OCI-LY7 (cell line): Measurements from ENCODE around the gene SLC43A2. TPM values are rescaled to one million over a fixed set of nuclear protein-coding genes. Genes with fewer than 3 reads are reported as not detected.

ENCODE experiments used
- BruUV-seq: library from RNA; stranded (reverse); fragments of 400-500 nt; replicated peaks from 2 replicates; lab custom pipeline; 2021; lab: Mats Ljungman, UMichigan
- CTCF ChIA-PET: fragments of 300-600 bp; sonication (Branson Sonifier 250); formaldehyde crosslinking; loops from one replicate; lab custom pipeline; 2022; ENCODE audit warnings: antibody characterized with exemption; ENCODE audit not compliant: unreplicated experiment; lab: Charles Lee
- POLR2A ChIA-PET: fragments of 300-600 bp; sonication (Branson Sonifier 250); formaldehyde crosslinking; loops from one replicate; lab custom pipeline; 2022; ENCODE audit warnings: antibody characterized with exemption; lab: Charles Lee
- DNase-seq: peaks from one replicate; pipeline ENCODE4 v3.0.0-alpha.2; 2015; ENCODE audit warnings: low spot score
- H2AFZ ChIP-seq: fragments of 200-600 bp; sonication (generic), shearing (Covaris generic); 2 replicates; pipeline ENCODE4 v1.6.1; 2014; ENCODE audit warnings: mild to moderate bottlenecking, antibody characterized with exemption, low read length, moderate library complexity
- H3K27ac ChIP-seq: fragments of 200-600 bp; sonication (generic); 2 replicates; pipeline ENCODE4 v1.5.1; 2014; ENCODE audit warnings: mixed run types, low read depth, mild to moderate bottlenecking, moderate library complexity, low read length, inconsistent platforms; ENCODE audit not compliant: poor library complexity, severe bottlenecking
- H3K36me3 ChIP-seq: fragments of 200-600 bp; sonication (generic); 2 replicates; pipeline ENCODE4 v1.6.1; 2014; ENCODE audit warnings: mild to moderate bottlenecking, antibody characterized with exemption, low read length, moderate library complexity, mixed read lengths; ENCODE audit not compliant: insufficient read depth
- H3K4me1 ChIP-seq: fragments of 200-600 bp; sonication (generic); 2 replicates; pipeline ENCODE4 v1.5.1; 2014; ENCODE audit warnings: mild to moderate bottlenecking, low read length; ENCODE audit not compliant: insufficient read depth, poor library complexity, severe bottlenecking
- H3K4me2 ChIP-seq: fragments of 200-600 bp; sonication (generic); 2 replicates; pipeline ENCODE4 v1.6.1; 2014; ENCODE audit warnings: mild to moderate bottlenecking, low read length
- H3K4me3 ChIP-seq: fragments of 200-600 bp; sonication (generic); 2 replicates; pipeline ENCODE4 v1.5.1; 2014; ENCODE audit warnings: mild to moderate bottlenecking, low read depth, low read length; ENCODE audit not compliant: poor library complexity, severe bottlenecking
- H3K79me2 ChIP-seq: fragments of 200-600 bp; sonication (generic); 2 replicates; pipeline ENCODE4 v1.6.1; 2016; ENCODE audit warnings: low read depth, mild to moderate bottlenecking, low read length, moderate library complexity, mixed read lengths; ENCODE audit not compliant: insufficient read depth
- H3K9me2 ChIP-seq: fragments of 200-600 bp; sonication (generic); 2 replicates; pipeline ENCODE4 v1.6.1; 2016; ENCODE audit warnings: mild to moderate bottlenecking, low read length, mixed read lengths; ENCODE audit not compliant: insufficient read depth
- H3K9me3 ChIP-seq: fragments of 200-600 bp; sonication (generic); 2 replicates; pipeline ENCODE4 v1.6.1; 2014; ENCODE audit warnings: mild to moderate bottlenecking, mixed run types, low read length, mixed read lengths
- H4K20me1 ChIP-seq: fragments of 200-600 bp; sonication (generic); 2 replicates; pipeline ENCODE4 v1.6.1; 2014; ENCODE audit warnings: mild to moderate bottlenecking, antibody characterized with exemption, low read length, moderate library complexity, mixed read lengths; ENCODE audit not compliant: insufficient read depth
- CTCF ChIP-seq: fragments of 200-600 bp; sonication (generic); conservative IDR thresholded peaks from 2 replicates; pipeline ENCODE4 v1.5.1; 2014; ENCODE audit warnings: mild to moderate bottlenecking, antibody characterized with exemption, low read length, moderate library complexity, mixed read lengths
- EZH2phosphoT487 ChIP-seq: fragments of 200-600 bp; sonication (generic); IDR thresholded peaks from 2 replicates; pipeline ENCODE4 v1.6.1; 2018; ENCODE audit warnings: low read depth, borderline replicate concordance, mild to moderate bottlenecking, mixed run types, antibody characterized with exemption, low read length, moderate library complexity, mixed read lengths
- intact Hi-C: fragments of 100-400 bp; cut with micrococcal nuclease; formaldehyde crosslinking; loops from one replicate; pipeline ENCODE4 v1.10.0; 2022; ENCODE audit not compliant: unreplicated experiment
- total RNA-seq, 2 experiments: library from RNA; depleted of rRNA in 1 of 2; stranded (reverse); fragments of >200 nt in 1 of 2; shearing (Covaris generic) in 1 of 2; gene quantifications; 2 replicates each; pipeline ENCODE4 v1.2.3, GENCODE V29; 2014 to 2022

Gene SLC43A2
- total RNA-seq, 2 experiments from 2014 or later, result 9.2 to 17.1 TPM

- no peaks in the 10 kb centered on the region for H3K4me1 ChIP-seq
- H3K9me3 ChIP-seq, result no peaks in the 10 kb centered on the region
- H3K4me3 ChIP-seq, result no peak overlapping the region
- H3K4me2 ChIP-seq, result no peak overlapping the region
- BruUV-seq, result no TSS peak
- H3K27ac ChIP-seq, result no peak overlapping the region
- TF ChIP-seq CTCF, result no peak
- no peak for TF ChIP-seq EZH2phosphoT487
- peaks cover 68% of the 10 kb centered on the region; the same call in 1 of the 2 replicates for H3K36me3 ChIP-seq
- H3K79me2 ChIP-seq, result no peaks in the 10 kb centered on the region
- intact Hi-C loops, result no loop called here
- H3K9me2 ChIP-seq, result no peaks in the 10 kb centered on the region
- ChIA-PET CTCF (no interaction called here), POLR2A (no interaction called here)
- H4K20me1 ChIP-seq, result no peaks in the 10 kb centered on the region
- H2AFZ ChIP-seq, result no peak overlapping the region
- no peak for DNase-seq
These were observed 86.3 kb downstream of the SLC43A2 start for GRCh38 chr17:1542316-1542715.

GRCh38 chr17:1541367-1541904 is 87.2 kb downstream of the SLC43A2 start:
- Histone ChIP-seq H3K79me2 (no peaks in the 10 kb centered on the region), H3K4me3 (no peak overlapping the region), H4K20me1 (no peaks in the 10 kb centered on the region), H3K9me2 (no peaks in the 10 kb centered on the region), H2AFZ (no peak overlapping the region), H3K4me1 (no peaks in the 10 kb centered on the region), H3K9me3 (no peaks in the 10 kb centered on the region), H3K36me3 (peaks cover 64% of the 10 kb centered on the region; the same call in 1 of the 2 replicates), H3K27ac (no peak overlapping the region), H3K4me2 (no peak overlapping the region)
- no peak for DNase-seq
- no peak for TF ChIP-seq EZH2phosphoT487
- TF ChIP-seq CTCF, result no peak
- CTCF ChIA-PET, result no interaction called here
- no TSS peak for BruUV-seq
- intact Hi-C loops, result no loop called here
- POLR2A ChIA-PET, result no interaction called here

GRCh38 chr17:1539811-1540210 is 88.8 kb downstream of the SLC43A2 start:
- Histone ChIP-seq H3K27ac (no peak overlapping the region), H3K4me2 (no peak overlapping the region), H4K20me1 (no peaks in the 10 kb centered on the region), H3K4me3 (no peak overlapping the region), H3K9me3 (no peaks in the 10 kb centered on the region), H3K4me1 (no peaks in the 10 kb centered on the region), H3K9me2 (no peaks in the 10 kb centered on the region), H3K79me2 (no peaks in the 10 kb centered on the region), H3K36me3 (peaks cover 70% of the 10 kb centered on the region; the same call in 1 of the 2 replicates), H2AFZ (no peak overlapping the region)
- TF ChIP-seq EZH2phosphoT487, result no peak
- no peak for TF ChIP-seq CTCF
- intact Hi-C loops, result no loop called here
- no TSS peak for BruUV-seq
- no peak for DNase-seq
- ChIA-PET CTCF (no interaction called here), POLR2A (no interaction called here)
